GM19463 (cell line): ENCODE data around the gene TMEM131.
"Not testable (repeated sequence)": the region's sequence is repeated elsewhere in the genome, so short reads cannot be mapped to it uniquely, and the experiment has no call there.

Experiments used
- ATAC-seq: cut with Tn5 transposase; IDR thresholded peaks from one replicate; pipeline ENCODE4 v1.9.1; 2021; ENCODE audit warnings: mild to moderate bottlenecking, moderate library complexity; ENCODE audit not compliant: unreplicated experiment

The TMEM131 gene

DNA sequence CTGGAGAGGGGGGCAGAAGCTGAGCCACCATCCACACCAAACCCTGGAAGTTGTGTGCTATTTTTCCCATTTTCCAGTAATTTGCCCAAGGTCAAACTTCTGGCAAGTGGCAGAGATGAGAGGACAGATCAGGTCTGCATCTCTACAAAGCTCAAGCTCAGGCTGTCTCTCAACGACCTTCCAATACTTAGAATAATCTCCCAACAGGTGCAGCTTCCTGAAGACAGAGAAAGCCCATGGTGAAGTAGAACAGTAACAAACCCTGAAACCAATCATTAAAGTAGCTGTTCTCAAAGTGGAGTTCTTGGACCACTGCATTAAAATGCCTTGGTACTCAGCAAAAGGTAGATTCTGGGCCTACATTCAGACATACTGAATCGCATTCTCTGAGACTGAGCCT is 37.6 kb downstream of the TMEM131 start:
- no peak for ATAC-seq

DNA sequence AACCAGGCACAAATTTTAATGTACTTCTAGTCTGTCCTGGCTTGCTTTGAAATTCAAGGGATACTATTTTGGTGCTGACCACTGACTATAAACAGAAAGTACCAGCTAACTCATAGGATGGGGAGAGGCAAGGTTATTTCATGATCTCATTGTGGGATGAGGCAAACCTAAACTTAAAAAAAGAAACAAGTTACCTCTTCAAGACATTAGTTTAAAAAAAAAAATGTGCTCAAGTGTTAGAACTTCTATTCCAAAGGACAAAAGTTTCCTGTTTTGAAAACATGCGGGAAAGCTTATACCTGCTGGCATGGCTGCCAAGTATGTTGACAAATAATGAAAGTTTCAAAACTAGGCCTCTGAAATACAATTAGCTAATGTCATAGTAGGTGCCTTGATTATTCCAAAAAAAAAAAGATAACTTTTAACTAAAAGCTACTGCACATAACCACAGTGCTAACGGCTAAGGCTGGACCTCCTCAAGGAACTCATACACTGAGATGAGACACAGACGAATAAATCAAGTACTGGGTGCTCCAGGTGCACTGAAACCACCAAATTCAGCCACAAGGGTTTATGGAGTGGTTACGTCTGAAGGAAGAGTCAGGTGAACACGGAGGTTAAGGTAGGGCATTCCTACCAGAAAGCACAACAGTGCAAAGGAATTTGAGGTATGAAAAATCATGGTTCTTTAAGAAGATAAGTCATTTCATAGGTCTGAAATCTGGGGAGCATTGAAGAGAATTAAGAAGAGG is 38.1 kb downstream of the TMEM131 start:
- ATAC-seq = no peak

DNA sequence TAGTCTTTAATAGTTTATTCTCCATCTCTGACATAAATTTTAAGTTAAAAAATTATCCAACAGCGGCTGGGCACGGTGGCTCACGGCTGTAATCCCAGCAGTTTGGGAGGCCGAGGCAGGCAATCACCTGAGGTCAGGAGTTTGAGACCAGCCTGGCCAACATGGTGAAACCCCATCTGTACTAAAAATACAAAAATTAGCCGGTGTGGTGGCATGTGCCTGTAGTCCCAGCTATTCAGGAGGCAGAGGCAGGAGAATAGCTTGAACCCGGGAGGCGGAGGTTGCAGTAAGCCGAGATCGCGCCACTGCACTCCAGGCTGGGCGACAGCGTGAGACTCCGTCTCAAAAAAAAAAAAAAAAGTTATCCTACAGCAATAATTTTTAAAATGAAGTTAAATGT is 39.0 kb downstream of the TMEM131 start:
- ATAC-seq = not testable (repeated sequence)

DNA sequence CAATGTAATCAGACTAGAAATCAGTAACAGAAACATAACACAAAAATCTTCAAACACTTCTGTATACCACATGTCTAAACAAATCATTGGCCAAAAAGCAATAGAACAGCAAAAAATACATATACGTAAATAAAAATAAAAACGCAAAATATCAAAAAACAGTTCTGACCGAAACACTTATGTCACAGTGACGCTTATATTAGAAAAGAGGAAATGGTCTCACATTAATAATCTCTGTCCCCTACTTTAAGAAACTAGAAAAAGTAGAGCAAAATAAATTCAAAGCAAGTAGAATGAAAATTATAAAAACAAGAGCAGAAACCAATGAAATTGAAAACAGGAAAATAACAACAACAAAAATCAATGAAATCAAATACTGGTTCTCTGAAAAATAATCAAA is 41.9 kb downstream of the TMEM131 start:
- no peak for ATAC-seq

DNA sequence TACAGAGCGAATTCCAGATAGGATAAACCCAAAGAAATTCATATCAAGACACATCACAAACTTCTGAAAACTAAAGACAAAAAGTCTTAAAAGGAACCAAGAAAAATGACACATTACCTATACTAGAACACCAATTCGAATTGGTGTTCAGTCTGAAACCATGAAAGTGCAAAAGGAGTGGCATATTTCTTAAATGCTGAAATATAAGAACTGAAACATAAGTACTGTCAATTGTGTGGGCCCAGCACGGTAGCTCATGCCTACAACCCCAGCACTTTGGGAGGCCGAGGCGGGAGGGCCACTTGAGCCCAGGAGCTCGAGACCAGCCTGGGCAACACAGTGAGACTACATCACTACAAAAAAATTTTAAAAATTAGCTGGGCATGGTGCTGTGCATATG is 43.4 kb downstream of the TMEM131 start:
- no peak for ATAC-seq

DNA sequence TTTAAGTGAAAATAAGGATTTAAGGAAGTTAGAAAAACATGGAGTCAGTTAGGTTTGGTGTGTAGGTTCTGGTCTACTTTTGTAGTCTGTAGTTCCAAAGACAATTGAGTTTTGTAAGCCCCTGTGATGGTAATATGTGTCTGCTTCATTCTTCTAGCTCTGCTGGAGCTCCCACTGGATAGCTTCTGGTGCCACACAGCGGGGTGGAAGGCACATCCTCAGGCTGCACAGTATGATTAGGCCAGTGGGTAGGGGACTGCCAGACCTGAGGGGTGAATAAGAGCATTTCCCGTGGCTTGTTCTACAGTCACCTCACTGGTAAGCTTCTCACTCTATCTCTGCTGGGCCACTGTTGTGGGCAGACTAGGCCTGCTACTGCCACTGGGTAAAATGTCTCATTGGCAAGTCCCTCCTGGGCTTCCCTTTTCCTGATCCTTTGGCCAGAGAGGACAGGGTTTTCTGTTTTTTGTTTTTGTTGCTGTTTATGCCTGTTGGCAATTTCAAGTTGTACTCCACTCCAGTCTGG is 44.5 kb downstream of the TMEM131 start:
- no peak for ATAC-seq

DNA sequence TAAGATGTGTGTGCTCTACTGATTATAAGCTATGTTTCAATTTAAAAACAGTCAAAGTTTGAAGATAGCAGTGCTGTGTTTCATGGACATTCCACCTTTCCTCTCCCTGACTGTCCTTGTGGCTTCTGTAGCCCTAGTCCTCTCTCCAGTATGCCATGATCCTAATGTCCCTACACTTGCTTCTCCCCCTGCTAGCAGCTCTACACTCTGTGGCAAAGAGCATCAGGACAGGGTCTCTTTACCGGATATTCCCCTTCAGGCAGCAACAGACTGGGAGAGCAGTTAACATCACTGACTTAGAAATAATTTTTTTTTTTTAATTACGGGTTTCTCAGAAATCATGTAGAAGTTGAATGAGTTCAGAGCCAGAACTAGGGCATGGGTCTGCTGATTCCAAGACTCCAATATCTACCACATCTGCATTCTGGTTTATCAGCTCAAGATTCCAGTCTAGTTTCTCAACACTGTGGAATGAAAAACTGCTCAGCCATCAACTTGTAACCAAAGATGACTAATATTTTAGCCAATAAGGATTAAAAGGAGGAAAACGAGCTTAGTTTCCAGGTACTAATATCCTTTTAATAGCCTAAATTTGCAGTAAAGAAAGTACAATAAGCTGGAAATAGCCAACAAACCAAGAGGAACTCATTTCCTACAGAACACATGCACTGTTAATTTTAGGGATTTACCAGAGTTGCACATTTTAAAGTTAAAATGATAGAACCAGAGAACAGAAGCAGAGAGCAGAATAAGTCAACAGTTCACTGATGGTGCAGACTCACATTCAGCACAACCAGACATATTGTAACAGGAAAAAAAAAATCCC is 45.2 kb downstream of the TMEM131 start:
- no peak for ATAC-seq

DNA sequence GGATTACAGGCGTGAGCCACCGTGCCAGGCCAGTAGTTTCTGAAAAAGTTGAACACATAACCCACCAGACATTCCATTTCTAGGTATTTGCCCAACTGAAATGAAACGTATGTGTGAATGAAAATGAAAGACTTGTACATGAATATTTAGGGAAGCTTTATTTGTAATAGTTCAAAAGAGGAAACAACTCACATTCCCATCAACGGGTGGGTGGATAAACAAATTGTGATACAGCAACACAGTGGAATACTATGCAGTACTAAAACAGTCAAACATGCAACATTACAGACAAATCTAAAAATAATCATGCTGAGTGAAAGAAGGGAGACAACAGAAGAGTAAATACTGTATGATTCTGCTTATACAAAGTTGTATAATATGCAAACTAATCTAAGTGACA is 46.8 kb downstream of the TMEM131 start:
- ATAC-seq = no peak

DNA sequence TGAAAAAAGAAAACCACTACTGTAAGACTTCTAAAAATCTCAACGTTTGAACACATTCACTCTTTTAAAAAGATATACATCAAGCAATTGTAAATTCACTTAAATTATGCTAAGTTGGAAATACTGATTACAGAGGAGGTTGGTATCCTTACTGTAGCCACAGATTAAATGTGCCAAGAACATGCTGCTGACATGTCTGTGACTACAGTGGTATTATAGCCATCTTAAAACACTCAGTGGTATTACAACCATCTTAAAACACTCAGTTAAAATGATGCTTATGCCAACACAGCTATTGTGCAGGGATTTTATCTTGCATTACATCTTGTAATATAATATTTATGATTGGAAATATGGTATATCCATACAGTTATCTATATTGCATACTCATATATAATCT is 50.0 kb downstream of the TMEM131 start:
- no peak for ATAC-seq

DNA sequence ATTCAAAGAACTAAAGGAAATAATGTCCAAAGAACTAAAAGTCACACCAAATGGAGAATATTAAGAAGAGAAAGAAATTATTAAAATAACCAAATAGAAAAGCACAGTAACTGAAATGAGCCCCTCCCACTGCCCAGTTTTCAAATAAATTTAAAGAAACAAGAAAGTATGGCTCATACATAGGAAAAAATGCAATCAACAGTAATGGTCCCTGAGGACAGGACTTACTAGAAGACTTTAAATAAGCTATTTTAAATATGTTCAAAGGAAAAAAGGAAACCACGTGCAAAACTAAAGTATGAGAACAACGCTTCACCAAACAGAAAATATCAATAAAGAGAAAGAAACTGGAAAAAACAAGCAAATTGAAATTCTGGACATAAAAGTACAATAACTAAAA is 58.9 kb downstream of the TMEM131 start:
- ATAC-seq = no peak

DNA sequence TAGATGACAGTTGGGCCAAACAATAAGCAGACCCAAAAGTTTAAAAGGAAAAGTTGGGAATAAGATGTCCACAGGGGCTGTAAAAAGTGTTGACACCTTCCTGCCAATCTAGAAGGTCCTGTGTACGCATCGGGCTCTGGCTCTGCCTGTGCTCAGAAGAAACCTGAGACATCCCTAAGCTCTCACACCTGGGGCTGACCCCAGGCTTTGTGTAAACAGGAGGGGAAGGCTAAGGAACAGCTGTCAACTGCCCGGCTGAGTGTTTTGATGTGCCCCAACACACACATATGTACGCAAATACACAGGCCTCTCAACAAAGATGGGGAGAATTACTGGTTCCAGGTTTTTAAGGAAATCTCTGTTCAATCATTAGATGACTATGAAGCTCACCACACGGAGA is 59.5 kb downstream of the TMEM131 start:
- ATAC-seq = peak; percentile 63

DNA sequence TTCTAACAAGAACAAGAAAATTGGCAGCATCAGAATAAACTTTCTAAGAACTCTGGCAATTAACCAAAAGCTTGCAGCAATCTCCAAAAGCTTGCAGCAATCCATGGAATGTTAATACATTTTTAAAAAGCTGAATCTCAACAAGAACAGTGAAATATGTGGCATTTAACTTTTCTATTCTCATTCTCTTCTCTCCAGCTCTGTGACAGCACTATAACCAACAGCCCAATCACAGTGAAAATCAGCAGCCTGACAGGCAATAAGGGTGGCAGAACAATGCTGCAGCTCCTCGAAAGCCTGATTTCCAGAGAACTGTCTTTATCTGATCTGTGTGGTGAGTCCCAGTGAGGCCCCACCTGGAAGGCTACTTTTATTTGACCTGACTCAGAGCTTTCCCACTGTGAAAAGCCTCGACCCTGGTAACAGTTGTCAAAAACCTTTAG is 60.0 kb downstream of the TMEM131 start:
- peak; percentile 30 for ATAC-seq

DNA sequence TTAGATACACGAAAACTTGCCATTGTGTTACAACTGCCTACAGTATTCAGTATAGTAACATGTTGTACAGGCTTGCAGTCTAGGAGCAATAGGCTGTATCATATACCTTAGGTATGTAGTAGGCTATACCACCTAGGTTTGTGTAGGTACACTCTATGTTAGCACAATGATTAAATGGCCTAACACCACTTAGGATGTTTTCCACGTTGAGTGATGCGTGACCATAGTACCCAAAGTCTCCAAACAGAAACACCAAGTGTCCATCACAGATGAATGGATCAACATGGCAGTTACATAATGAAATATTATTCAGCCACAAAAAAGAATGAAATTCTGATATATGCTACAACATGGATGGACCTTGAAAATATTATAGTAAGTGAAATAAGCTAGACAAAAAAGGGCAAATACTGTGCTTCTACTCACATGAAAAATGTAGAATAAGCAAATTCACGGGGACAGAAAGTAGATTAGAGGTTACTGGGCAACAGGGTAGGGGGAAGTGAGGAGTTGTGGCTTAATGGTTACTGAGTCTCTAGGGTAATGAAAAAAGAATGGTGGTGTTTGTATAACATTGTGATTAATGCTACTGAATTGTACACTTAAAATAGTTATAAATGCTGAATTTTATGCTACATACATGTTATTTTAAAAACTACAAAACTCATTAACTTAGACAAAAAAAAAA is 62.6 kb downstream of the TMEM131 start:
- ATAC-seq = peak; percentile 59

DNA sequence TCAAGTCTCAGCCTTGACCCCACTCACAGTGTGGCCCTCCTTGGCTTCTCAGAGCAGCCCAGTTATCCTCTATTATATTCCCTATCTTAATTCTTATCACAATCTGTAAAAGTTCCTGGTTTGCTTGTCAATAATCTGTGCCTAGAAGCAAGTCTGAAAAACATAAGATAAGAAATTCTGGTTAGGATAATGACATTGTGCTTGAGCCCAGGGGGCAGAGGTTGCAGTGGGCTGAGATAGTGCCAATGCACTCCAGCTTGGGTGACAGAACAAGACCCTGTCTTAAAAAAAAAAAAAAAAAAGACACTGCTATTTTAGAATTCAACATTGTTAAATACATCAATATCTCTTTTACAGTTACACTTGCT is 63.9 kb downstream of the TMEM131 start:
- no peak for ATAC-seq

DNA sequence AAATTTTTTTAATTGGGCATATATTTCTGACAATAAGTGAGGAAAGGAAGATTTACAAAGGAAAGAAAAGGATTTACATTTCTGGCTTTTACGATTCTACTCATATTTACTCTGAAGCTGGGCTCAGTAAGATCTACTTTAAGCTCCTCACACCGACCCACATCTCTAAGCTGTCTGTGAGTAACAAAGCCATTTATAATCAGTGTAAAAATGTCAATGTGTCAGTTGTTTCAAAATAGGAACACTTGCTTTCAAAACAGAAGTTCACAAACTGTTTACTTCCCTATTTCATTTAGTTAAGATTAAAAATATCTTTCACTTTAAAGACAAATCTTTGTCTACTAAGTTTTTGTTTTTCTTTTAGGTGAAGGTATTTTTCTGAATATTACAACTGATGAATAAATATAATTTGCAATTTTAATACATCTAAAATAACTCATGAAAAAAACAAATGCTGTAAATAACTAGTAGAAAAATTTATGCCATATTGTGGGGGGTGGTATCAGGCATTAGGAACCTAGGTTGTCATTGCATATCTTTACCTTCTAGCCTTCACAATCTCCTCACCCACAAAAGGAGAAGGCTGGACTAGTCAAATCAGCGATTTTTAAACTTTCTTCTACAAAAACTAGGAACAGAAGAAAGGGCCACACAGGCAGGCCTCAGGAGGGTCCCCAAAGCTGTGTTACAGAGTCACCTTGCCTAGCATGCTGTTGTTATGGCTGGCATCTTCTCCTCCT is 64.5 kb downstream of the TMEM131 start:
- ATAC-seq = no peak

DNA sequence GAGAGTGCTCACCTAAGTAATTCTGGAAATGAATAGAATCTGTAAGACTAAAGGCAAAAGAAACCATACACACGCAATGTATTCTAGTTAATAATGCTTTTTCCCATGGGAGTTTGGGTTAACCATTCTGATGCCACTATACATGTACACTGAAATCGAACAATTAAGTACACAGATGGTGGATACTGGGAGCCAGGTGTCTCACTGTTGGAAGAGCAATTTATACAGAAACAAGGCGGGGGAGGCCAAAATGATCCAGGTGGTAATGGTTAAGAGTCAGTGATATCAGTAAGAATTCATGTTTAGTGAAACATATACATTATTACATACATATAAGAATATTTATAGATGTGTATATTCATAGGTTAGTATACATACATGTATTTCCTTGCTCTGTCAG is 67.2 kb downstream of the TMEM131 start:
- ATAC-seq = no peak

DNA sequence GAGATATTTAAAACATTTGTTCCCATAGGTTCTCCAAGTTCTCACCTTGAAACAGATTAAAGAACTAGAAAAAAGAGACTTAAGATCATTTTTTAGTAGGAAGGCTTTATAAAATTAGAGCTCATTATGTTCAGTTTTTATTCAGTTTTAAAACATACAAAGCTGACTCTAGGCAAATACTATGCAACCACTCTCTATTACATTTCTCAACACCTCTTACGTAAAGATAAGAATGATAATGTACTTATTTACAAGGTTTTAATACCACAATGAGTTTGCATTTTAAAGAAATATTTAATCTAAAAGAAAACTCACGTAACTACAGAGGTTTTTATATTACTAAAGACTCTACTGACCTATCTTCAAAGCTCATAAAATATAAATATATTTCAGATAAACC is 68.8 kb downstream of the TMEM131 start:
- no peak for ATAC-seq

DNA sequence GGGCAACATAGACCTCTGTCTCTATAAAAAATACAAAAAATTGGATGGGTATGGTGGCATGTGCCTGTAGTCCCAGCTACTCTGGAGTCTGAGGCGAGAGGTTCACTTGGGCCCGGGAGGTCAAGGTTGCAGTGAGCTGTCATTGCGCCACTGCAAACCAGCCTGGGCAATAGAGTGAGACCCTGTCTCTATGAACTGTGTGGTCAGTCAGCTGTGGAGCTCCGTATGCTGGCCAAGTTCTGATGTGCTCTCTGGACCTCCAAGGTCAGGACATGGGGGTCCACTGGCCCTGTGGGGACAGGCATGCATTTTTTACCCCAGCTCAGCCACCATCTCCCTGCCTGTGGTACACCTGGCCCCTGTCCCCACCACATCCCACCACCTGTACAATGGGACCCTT is 71.6 kb downstream of the TMEM131 start:
- ATAC-seq = no peak

DNA sequence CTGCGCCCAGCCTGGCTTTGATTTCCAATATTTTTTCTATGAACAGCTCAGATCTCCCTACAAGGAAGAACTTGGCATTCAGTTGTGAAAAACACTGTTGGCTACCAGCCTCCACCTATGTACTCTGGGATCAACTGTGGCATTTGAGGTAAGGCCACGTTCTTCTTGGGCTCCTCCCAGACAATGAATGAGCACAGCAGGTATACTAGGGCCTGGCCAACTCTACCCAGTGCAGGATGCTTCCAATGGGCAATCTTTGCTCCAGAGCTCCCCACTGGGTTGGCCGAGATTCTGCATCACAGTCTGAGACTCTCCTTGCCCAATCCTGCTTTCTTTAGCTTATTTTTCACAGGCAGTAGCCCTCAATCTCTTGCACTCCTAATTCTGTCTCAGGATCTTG is 75.9 kb downstream of the TMEM131 start:
- ATAC-seq = no peak

DNA sequence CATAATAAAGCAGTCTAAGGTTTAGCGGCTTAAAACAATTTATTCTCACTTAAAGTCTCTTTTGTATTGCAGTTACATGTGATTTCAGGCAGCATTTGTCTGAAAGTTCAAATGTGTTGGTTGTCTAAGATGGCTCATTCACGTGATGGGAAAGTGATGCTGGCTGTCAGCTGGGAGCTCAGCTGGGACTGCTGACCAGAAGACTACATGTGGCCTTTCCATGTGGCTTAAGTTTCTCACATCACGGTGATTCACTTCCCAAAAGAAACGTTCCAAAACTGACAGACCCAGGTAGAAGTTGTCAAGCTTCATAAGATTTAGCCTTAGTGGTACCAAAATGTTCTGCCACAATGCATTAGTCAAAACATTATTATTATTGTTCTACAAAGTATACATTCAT is 76.9 kb downstream of the TMEM131 start:
- ATAC-seq = no peak

DNA sequence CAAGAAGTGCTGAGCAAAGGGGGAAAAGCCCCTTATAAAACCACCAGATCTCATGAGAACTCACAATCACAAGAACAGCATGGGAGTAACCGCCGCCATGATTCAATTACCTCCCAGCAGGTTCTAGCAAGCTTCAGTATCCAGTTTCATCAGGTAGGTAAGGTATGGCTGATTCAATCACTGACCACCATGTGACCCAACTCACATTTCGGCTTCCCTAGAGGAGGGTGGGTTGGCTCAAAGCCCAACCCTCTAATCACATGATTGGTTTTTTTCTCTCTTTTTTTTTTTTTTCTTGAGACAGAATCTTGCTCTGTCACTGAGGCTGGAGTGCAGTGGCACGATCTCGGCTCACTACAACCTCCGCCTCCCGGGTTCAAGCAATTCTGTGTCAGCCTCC is 78.1 kb downstream of the TMEM131 start:
- not testable (repeated sequence) for ATAC-seq
